Stomach (tissue), 4 donors: Measurements from ENCODE around the gene RFTN1.

Experiments
- EP300 ChIP-seq: sonication (generic); formaldehyde crosslinking; IDR thresholded peaks from one replicate; pipeline ENCODE4 v1.6.1; 2017; ENCODE audit warnings: antibody characterized with exemption
- POLR2AphosphoS5 ChIP-seq, 3 donors: sonication (generic); formaldehyde crosslinking; IDR thresholded peaks; one replicate each; pipeline ENCODE4 v1.6.1; 2016; ENCODE audit warnings: antibody characterized with exemption in 3 of 3
- TF ChIP-seq, protein P1 (sequence below), 7 experiments: fragments of 450-650 bp in 4 of 7; fragments of 200-600 bp in 3 of 7; sonication (generic) in 3 of 7; IDR thresholded peaks; one replicate each; pipeline ENCODE4 v1.5.1; 2016 to 2019; ENCODE audit warnings: antibody characterized with exemption in 7 of 7, control low read depth in 2 of 7, mild to moderate bottlenecking in 1 of 7

DNA sequence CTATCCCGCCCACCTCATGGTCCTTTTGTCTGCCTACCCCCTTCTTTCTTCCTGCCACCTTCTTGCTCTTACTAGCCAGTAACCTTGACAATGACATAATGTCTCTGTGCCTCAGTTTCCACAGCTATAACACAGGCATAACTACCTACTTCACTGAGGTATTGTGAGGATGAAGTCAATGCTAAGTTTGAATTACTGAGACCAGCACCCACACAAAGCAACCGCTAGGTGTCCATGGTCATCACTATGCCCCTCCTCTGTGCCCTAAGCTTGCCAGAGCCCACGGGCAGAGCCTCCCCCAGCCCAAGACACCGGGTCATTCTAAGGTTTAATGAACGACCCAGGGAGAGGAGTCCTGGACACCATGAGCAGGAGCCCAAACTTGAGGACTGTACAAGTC lies 146.9 kb downstream of the RFTN1 start:
- TF ChIP-seq, protein P1, sequence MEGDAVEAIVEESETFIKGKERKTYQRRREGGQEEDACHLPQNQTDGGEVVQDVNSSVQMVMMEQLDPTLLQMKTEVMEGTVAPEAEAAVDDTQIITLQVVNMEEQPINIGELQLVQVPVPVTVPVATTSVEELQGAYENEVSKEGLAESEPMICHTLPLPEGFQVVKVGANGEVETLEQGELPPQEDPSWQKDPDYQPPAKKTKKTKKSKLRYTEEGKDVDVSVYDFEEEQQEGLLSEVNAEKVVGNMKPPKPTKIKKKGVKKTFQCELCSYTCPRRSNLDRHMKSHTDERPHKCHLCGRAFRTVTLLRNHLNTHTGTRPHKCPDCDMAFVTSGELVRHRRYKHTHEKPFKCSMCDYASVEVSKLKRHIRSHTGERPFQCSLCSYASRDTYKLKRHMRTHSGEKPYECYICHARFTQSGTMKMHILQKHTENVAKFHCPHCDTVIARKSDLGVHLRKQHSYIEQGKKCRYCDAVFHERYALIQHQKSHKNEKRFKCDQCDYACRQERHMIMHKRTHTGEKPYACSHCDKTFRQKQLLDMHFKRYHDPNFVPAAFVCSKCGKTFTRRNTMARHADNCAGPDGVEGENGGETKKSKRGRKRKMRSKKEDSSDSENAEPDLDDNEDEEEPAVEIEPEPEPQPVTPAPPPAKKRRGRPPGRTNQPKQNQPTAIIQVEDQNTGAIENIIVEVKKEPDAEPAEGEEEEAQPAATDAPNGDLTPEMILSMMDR (IDR thresholded peaks at IDR 0.05): no peak
- TF ChIP-seq POLR2AphosphoS5 (IDR thresholded peaks at IDR 0.05) (no peak), EP300 (no peak)
